ENCODE results near the gene RFFL. TPM values are rescaled to one million over a fixed set of nuclear protein-coding genes. Genes with fewer than 3 reads are reported as not detected.
A peak's percentile ranks its signal among the peaks of the same experiment; 100 is the strongest.

The RFFL gene
- total RNA-seq, 1 experiment from 2014 or later = 30.3 TPM

DNA sequence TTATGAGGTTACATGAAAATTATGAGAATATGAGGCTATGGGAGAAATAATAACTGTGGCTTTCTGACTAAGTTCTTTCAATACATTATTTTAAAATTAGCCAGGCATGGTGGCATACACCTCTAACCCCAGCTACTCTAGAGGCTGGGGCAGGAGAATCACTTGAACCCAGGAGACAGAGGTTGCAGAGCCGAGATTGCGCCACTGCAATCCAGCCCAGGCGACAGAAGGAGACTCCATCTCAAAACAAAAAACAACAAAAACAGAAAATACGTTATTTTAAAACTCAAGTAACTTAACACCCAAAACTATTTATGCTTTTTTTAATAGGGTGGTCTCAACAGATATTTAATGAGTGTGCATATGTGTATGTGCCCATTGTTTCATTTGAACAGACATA lies 2.4 kb upstream of the RFFL start (continued):
- TF ChIP-seq, protein P1, sequence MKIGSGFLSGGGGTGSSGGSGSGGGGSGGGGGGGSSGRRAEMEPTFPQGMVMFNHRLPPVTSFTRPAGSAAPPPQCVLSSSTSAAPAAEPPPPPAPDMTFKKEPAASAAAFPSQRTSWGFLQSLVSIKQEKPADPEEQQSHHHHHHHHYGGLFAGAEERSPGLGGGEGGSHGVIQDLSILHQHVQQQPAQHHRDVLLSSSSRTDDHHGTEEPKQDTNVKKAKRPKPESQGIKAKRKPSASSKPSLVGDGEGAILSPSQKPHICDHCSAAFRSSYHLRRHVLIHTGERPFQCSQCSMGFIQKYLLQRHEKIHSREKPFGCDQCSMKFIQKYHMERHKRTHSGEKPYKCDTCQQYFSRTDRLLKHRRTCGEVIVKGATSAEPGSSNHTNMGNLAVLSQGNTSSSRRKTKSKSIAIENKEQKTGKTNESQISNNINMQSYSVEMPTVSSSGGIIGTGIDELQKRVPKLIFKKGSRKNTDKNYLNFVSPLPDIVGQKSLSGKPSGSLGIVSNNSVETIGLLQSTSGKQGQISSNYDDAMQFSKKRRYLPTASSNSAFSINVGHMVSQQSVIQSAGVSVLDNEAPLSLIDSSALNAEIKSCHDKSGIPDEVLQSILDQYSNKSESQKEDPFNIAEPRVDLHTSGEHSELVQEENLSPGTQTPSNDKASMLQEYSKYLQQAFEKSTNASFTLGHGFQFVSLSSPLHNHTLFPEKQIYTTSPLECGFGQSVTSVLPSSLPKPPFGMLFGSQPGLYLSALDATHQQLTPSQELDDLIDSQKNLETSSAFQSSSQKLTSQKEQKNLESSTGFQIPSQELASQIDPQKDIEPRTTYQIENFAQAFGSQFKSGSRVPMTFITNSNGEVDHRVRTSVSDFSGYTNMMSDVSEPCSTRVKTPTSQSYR (CRISPR knock-in tag; IDR thresholded peaks at IDR 0.05) = no peak
- TF ChIP-seq, protein P2, sequence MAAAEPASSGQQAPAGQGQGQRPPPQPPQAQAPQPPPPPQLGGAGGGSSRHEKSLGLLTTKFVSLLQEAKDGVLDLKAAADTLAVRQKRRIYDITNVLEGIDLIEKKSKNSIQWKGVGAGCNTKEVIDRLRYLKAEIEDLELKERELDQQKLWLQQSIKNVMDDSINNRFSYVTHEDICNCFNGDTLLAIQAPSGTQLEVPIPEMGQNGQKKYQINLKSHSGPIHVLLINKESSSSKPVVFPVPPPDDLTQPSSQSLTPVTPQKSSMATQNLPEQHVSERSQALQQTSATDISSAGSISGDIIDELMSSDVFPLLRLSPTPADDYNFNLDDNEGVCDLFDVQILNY (CRISPR knock-in tag; IDR thresholded peaks at IDR 0.05) = no peak
- TF ChIP-seq CREB1 (CRISPR knock-in tag; IDR thresholded peaks at IDR 0.05) = no peak
- TF ChIP-seq SMAD4 (CRISPR knock-in tag; IDR thresholded peaks at IDR 0.05) = no peak
- TF ChIP-seq KAT7 (CRISPR knock-in tag; IDR thresholded peaks at IDR 0.05; ENCODE audit: borderline replicate concordance) = no peak
- no peak for TF ChIP-seq ZNF396 (CRISPR knock-in tag; IDR thresholded peaks at IDR 0.05; ENCODE audit: borderline replicate concordance)
- no peak for TF ChIP-seq GTF2I (CRISPR knock-in tag; conservative IDR thresholded peaks at IDR 0.05)

DNA sequence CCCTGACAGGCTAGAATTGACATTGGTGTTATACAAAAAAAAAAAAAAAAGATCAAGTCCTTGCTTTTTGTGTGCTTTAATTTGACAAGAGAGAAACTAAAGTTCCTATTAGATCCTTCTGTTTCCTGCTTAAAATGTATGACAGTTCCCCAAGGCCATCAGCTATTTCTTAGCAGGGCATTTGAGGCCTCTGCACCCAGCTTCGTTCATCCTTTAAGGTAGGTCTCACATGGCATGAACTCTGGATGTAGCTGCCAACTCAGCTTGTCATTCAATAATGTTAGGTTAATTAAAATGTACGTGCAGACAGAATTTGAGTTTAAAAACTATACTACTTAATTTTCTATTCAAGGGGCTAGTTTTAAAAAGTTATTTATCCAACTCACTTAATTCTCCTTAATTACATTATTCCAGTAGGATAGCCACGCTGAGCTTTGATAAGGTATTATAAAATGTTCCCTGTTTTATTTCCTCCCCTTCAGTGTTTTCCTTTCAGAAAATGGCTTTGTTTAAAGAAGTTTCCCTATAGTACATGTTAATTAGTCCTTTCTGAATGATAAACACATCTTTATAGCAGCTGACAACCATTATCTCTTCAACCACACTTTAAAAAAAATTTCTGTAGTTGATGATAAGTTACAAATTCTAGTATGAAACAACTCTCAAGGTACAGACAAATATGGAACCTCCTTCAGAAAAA lies 1.2 kb upstream of the RFFL start:
- DNase-seq (ENCODE audit: low spot score) (no peak), ATAC-seq (no peak)
- TF ChIP-seq, protein P3, sequence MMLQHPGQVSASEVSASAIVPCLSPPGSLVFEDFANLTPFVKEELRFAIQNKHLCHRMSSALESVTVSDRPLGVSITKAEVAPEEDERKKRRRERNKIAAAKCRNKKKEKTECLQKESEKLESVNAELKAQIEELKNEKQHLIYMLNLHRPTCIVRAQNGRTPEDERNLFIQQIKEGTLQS (CRISPR knock-in tag; conservative IDR thresholded peaks at IDR 0.05) = no peak
- TF ChIP-seq, protein P4, sequence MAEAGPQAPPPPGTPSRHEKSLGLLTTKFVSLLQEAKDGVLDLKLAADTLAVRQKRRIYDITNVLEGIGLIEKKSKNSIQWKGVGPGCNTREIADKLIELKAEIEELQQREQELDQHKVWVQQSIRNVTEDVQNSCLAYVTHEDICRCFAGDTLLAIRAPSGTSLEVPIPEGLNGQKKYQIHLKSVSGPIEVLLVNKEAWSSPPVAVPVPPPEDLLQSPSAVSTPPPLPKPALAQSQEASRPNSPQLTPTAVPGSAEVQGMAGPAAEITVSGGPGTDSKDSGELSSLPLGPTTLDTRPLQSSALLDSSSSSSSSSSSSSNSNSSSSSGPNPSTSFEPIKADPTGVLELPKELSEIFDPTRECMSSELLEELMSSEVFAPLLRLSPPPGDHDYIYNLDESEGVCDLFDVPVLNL (CRISPR knock-in tag; IDR thresholded peaks at IDR 0.05; ENCODE audit: borderline replicate concordance, low read depth) = no peak
- H3K36me3 Mint-ChIP-seq = no peaks in the 10 kb centered on the region
- H3K9me3 Mint-ChIP-seq = no peaks in the 10 kb centered on the region
- ChIA-PET CTCF (interaction anchor here (1.0 to 1.9 kb wide), 5 partner anchors 16 to 54 kb away, joined by 4 to 9 read pairs (median 5); partner anchors contain the start of gene RAD51D), POLR2A (interaction anchor here (0.6 kb wide), 1 partner anchor 17 kb away, joined by 5 read pairs; no protein-coding TSS in a partner anchor)
- no peaks in the 10 kb centered on the region for H3K27me3 Mint-ChIP-seq (ENCODE audit: low read depth)
- H3K4me1 Mint-ChIP-seq = peaks cover 45% of the 10 kb centered on the region
- peak overlapping the region; percentile 99 for H3K27ac Mint-ChIP-seq
- peak overlapping the region; percentile 50; the same call in 1 of the 2 replicates for H3K4me3 Mint-ChIP-seq

DNA sequence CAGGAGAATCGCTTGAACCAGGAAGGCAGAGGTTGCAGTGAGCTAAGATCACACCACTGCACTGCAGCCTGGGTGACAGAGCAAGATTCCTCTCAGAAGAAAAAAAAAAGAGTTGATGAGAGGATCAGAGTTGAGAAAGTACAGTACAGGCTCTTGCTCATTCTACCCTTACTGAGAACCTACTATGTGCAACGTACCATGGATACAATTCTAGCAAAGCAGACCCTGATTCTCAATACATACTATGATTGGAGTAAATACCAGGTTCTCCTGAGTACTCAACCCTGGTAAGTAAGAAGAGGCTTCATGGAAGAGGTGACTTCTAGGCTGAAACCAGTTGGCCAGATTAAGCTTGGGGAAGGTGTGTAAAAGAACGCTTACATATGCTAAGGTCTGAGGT lies 1.2 kb downstream of the RFFL start:
- DNase-seq (ENCODE audit: low spot score) (no peak), ATAC-seq (no peak)
- H3K9me3 Mint-ChIP-seq = no peaks in the 10 kb centered on the region
- CTCF ChIA-PET = interaction anchor here (1.9 kb wide), 1 partner anchor 27 kb away, joined by 15 read pairs; no protein-coding TSS in a partner anchor
- no peaks in the 10 kb centered on the region for H3K36me3 Mint-ChIP-seq
- H3K27ac Mint-ChIP-seq = peak overlapping the region; percentile 26
- POLR2A ChIA-PET = no interaction called here
- TF ChIP-seq ZNF232 (CRISPR knock-in tag; IDR thresholded peaks at IDR 0.05) = no peak
- TF ChIP-seq, protein P5, sequence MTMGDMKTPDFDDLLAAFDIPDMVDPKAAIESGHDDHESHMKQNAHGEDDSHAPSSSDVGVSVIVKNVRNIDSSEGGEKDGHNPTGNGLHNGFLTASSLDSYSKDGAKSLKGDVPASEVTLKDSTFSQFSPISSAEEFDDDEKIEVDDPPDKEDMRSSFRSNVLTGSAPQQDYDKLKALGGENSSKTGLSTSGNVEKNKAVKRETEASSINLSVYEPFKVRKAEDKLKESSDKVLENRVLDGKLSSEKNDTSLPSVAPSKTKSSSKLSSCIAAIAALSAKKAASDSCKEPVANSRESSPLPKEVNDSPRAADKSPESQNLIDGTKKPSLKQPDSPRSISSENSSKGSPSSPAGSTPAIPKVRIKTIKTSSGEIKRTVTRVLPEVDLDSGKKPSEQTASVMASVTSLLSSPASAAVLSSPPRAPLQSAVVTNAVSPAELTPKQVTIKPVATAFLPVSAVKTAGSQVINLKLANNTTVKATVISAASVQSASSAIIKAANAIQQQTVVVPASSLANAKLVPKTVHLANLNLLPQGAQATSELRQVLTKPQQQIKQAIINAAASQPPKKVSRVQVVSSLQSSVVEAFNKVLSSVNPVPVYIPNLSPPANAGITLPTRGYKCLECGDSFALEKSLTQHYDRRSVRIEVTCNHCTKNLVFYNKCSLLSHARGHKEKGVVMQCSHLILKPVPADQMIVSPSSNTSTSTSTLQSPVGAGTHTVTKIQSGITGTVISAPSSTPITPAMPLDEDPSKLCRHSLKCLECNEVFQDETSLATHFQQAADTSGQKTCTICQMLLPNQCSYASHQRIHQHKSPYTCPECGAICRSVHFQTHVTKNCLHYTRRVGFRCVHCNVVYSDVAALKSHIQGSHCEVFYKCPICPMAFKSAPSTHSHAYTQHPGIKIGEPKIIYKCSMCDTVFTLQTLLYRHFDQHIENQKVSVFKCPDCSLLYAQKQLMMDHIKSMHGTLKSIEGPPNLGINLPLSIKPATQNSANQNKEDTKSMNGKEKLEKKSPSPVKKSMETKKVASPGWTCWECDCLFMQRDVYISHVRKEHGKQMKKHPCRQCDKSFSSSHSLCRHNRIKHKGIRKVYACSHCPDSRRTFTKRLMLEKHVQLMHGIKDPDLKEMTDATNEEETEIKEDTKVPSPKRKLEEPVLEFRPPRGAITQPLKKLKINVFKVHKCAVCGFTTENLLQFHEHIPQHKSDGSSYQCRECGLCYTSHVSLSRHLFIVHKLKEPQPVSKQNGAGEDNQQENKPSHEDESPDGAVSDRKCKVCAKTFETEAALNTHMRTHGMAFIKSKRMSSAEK (CRISPR knock-in tag; IDR thresholded peaks at IDR 0.05; ENCODE audit: borderline replicate concordance) = 0 out of 2 replicates have a peak, but pooled peaks have one; percentile 21
- H3K4me3 Mint-ChIP-seq = no peak overlapping the region
- no peaks in the 10 kb centered on the region for H3K27me3 Mint-ChIP-seq (ENCODE audit: low read depth)
- H3K4me1 Mint-ChIP-seq = peaks cover 40% of the 10 kb centered on the region

Data from WTC11 (cell line).